Progenitor cell of endocrine pancreas (in vitro differentiated cells): ENCODE measurements around the gene DRAP1. TPM values are rescaled to one million over a fixed set of nuclear protein-coding genes. Genes with fewer than 3 reads are reported as not detected.
"Not testable (repeated sequence)": the region's sequence is repeated elsewhere in the genome, so short reads cannot be mapped to it uniquely, and the experiment has no call there.

ENCODE experiments used
- DNase-seq: peaks from one replicate; pipeline ENCODE4 v3.0.0; 2021; ENCODE audit warnings: low spot score; ENCODE audit not compliant: unreplicated experiment
- H3K27ac Mint-ChIP-seq: 2 replicates; pipeline ENCODE4 v1.8.0; 2021; ENCODE audit warnings: mild to moderate bottlenecking, moderate library complexity, mixed read lengths
- H3K27me3 Mint-ChIP-seq: 2 replicates; pipeline ENCODE4 v1.8.0; 2021; ENCODE audit warnings: mixed read lengths
- H3K36me3 Mint-ChIP-seq: 2 replicates; pipeline ENCODE4 v1.8.0; 2022; ENCODE audit warnings: mixed read lengths; ENCODE audit not compliant: insufficient read depth
- H3K4me1 Mint-ChIP-seq: 2 replicates; pipeline ENCODE4 v1.8.0; 2021; ENCODE audit warnings: low read depth, mixed read lengths
- H3K4me3 Mint-ChIP-seq: 2 replicates; pipeline ENCODE4 v1.8.0; 2021; ENCODE audit warnings: low read depth, mild to moderate bottlenecking, moderate library complexity, mixed read lengths
- H3K9me3 Mint-ChIP-seq: 2 replicates; pipeline ENCODE4 v1.8.0; 2021; ENCODE audit warnings: low read depth, mixed read lengths
- CTCF ChIP-seq: fragments of 200-600 bp; sonication (generic); IDR thresholded peaks from one replicate; pipeline ENCODE4 v1.5.0; 2021; ENCODE audit warnings: antibody characterized with exemption, mild to moderate bottlenecking; ENCODE audit not compliant: unreplicated experiment
- total RNA-seq: library from RNA; stranded (reverse); gene quantifications from 2 replicates; pipeline ENCODE4 v1.2.1, GENCODE V29; 2021

The DRAP1 gene
- total RNA-seq, 1 donor from 2014 or later: 65.8 TPM

- peak within 1 kb of the TSS; percentile 93 for H3K27ac Mint-ChIP-seq
- H3K27me3 Mint-ChIP-seq: peaks cover 24% of the 10 kb centered on the region
- H3K36me3 Mint-ChIP-seq: peaks cover 1% of the 10 kb centered on the region
- peak; percentile 87 for DNase-seq
- H3K4me3 Mint-ChIP-seq: peak within 1 kb of the TSS; percentile 98
- peak; percentile 49 for TF ChIP-seq CTCF
- H3K9me3 Mint-ChIP-seq: no peaks in the 10 kb centered on the region
- H3K4me1 Mint-ChIP-seq: peaks cover 35% of the 10 kb centered on the region
Measured at GRCh38 chr11:65890324-65891218, 28.7 kb upstream of the DRAP1 start, which contains the start of gene CCDC85B. Gene CCDC85B, plus strand, starts transcription at chr11:65890673. Its CDS starts 111 bp downstream, at chr11:65890784.

- H3K4me3 Mint-ChIP-seq: peak overlapping the region; percentile 63
- DNase-seq: no peak
- no peak for TF ChIP-seq CTCF
- H3K27ac Mint-ChIP-seq: no peak overlapping the region
- peaks cover 1% of the 10 kb centered on the region for H3K36me3 Mint-ChIP-seq
- H3K4me1 Mint-ChIP-seq: peaks cover 34% of the 10 kb centered on the region
- H3K27me3 Mint-ChIP-seq: peaks cover 33% of the 10 kb centered on the region
- no peaks in the 10 kb centered on the region for H3K9me3 Mint-ChIP-seq
Measured at GRCh38 chr11:65891219-65892136, 27.7 kb upstream of the DRAP1 start.

- H3K27ac Mint-ChIP-seq, H3K36me3 Mint-ChIP-seq, DNase-seq, H3K9me3 Mint-ChIP-seq: not testable (repeated sequence)
- peak overlapping the region; percentile 47 for H3K4me3 Mint-ChIP-seq
- H3K4me1 Mint-ChIP-seq: peaks cover 27% of the 10 kb centered on the region
- peaks cover 40% of the 10 kb centered on the region for H3K27me3 Mint-ChIP-seq
Measured at GRCh38 chr11:65892137-65892540, 27.1 kb upstream of the DRAP1 start.

GRCh38 chr11:65892661-65893317, 26.4 kb upstream of the DRAP1 start:
- no peak for DNase-seq
- Mint-ChIP-seq H3K4me3 (peak overlapping the region; percentile 47), H3K36me3 (no peaks in the 10 kb centered on the region), H3K27ac (no peak overlapping the region), H3K4me1 (peaks cover 22% of the 10 kb centered on the region), H3K9me3 (no peaks in the 10 kb centered on the region), H3K27me3 (peaks cover 46% of the 10 kb centered on the region)
- TF ChIP-seq CTCF: no peak

GRCh38 chr11:65894034-65894591, 25.1 kb upstream of the DRAP1 start:
- H3K4me1 Mint-ChIP-seq: peaks cover 17% of the 10 kb centered on the region
- no peak for DNase-seq
- no peak overlapping the region for H3K4me3 Mint-ChIP-seq
- no peaks in the 10 kb centered on the region for H3K9me3 Mint-ChIP-seq
- TF ChIP-seq CTCF: no peak
- H3K36me3 Mint-ChIP-seq: no peaks in the 10 kb centered on the region
- peaks cover 54% of the 10 kb centered on the region for H3K27me3 Mint-ChIP-seq
- H3K27ac Mint-ChIP-seq: peak overlapping the region; percentile 74
